Measurements from ENCODE around the gene OTOF. TPM values are rescaled to one million over a fixed set of nuclear protein-coding genes. Genes with fewer than 3 reads are reported as not detected.

The OTOF gene
- total and polyA plus RNA-seq, 2 experiments from 2014 or later, result 0.21 to 0.23 TPM

- TF ChIP-seq, protein P1, sequence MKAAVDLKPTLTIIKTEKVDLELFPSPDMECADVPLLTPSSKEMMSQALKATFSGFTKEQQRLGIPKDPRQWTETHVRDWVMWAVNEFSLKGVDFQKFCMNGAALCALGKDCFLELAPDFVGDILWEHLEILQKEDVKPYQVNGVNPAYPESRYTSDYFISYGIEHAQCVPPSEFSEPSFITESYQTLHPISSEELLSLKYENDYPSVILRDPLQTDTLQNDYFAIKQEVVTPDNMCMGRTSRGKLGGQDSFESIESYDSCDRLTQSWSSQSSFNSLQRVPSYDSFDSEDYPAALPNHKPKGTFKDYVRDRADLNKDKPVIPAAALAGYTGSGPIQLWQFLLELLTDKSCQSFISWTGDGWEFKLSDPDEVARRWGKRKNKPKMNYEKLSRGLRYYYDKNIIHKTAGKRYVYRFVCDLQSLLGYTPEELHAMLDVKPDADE (IDR thresholded peaks at IDR 0.05), result no peak
- no peak for DNase-seq (ENCODE audit: low spot score)
- H3F3A ChIP-seq (replicated peaks; ENCODE audit: low read depth), result no peaks in the 10 kb centered on the region
- no peak overlapping the region for H3K27ac ChIP-seq (ENCODE audit: low read depth)
- Mint-ChIP-seq H3K4me3 (no peak overlapping the region), H3K27ac (no peak overlapping the region), H3K36me3 (ENCODE audit: low read depth) (no peaks in the 10 kb centered on the region; the same call in 2 of the 3 replicates), H3K9me3 (no peaks in the 10 kb centered on the region; the same call in 2 of the 3 replicates), H3K4me1 (peaks cover 25% of the 10 kb centered on the region), H3K27me3 (ENCODE audit: insufficient read depth, low read depth, poor library complexity) (peaks cover 2% of the 10 kb centered on the region)
- no peak overlapping the region for H3K4me2 ChIP-seq
- H2AFZ ChIP-seq, result no peak overlapping the region
- no peaks in the 10 kb centered on the region for H4K20me1 ChIP-seq (replicated peaks; ENCODE audit: insufficient read depth)
- no peaks in the 10 kb centered on the region for H3K36me3 ChIP-seq (ENCODE audit: insufficient read depth)
- no peaks in the 10 kb centered on the region for H3K79me2 ChIP-seq (replicated peaks; ENCODE audit: insufficient read depth)
- peaks cover 14% of the 10 kb centered on the region for H3K4me1 ChIP-seq (ENCODE audit: insufficient read depth)
- peaks cover 2% of the 10 kb centered on the region; the same call in 1 of the 2 replicates for H3K9me2 ChIP-seq (ENCODE audit: insufficient read depth)
- H3K4me3 ChIP-seq, result no peak overlapping the region
- no peaks in the 10 kb centered on the region for H3K27me3 ChIP-seq (ENCODE audit: insufficient read depth)
- ATAC-seq, result no peak
These were observed 15.6 kb upstream of the OTOF start for GRCh38 chr2:26493566-26493965.

DNA sequence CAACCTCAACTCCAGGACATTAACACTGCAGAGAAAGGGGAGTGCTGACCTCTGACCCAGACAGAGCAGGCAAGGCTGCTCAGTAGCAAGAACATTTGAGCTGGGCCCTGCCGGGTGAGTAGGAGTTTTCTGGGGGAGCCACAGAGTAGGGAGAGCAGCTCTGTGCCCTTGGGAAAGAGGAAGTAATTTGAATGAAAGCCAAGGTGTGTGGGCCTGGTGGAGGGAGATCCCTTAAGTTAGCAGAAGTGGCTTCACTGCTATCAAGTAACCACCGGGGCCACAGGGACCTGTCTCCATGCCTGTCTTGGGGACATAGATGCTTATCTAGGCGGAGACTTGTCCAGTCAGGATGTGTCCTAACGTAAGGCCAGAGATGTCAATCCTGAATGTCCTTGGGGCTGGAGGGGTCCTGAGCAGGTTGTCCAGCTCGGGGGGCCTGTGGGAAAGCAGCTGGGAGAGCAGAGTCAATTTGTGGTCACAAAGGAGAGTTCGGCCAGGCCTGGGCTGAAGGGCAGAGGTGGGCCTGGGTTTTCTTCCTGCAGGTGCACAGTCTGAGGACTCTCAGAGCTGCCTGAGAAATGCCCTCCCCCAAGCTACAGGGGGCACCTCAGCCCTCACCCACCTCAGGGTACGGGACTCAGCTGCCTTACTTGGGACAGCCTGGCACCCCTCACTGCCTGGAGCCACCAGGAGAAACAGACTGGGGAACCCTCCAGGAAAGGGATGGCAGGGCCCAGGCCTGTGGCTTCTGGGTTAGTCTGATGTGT lies 15.0 kb upstream of the OTOF start:
- no peak overlapping the region for H3K4me2 ChIP-seq
- H4K20me1 ChIP-seq (replicated peaks; ENCODE audit: insufficient read depth), result no peaks in the 10 kb centered on the region
- H3K4me3 ChIP-seq, result no peak overlapping the region
- H3K9me2 ChIP-seq (ENCODE audit: insufficient read depth), result no peaks in the 10 kb centered on the region
- Mint-ChIP-seq H3K36me3 (ENCODE audit: low read depth) (no peaks in the 10 kb centered on the region; the same call in 2 of the 3 replicates), H3K4me1 (peaks cover 23% of the 10 kb centered on the region), H3K4me3 (no peak overlapping the region), H3K27ac (no peak overlapping the region), H3K9me3 (no peaks in the 10 kb centered on the region; the same call in 2 of the 3 replicates), H3K27me3 (ENCODE audit: insufficient read depth, low read depth, poor library complexity) (peaks cover 2% of the 10 kb centered on the region)
- H3F3A ChIP-seq (replicated peaks; ENCODE audit: low read depth), result no peaks in the 10 kb centered on the region
- H3K4me1 ChIP-seq (ENCODE audit: insufficient read depth), result peaks cover 11% of the 10 kb centered on the region
- no peak for ATAC-seq
- DNase-seq (ENCODE audit: low spot score), result no peak
- no peak overlapping the region for H3K27ac ChIP-seq (ENCODE audit: low read depth)
- H3K27me3 ChIP-seq (ENCODE audit: insufficient read depth), result no peaks in the 10 kb centered on the region
- no peaks in the 10 kb centered on the region for H3K36me3 ChIP-seq (ENCODE audit: insufficient read depth)
- H2AFZ ChIP-seq, result no peak overlapping the region
- H3K79me2 ChIP-seq (replicated peaks; ENCODE audit: insufficient read depth), result no peaks in the 10 kb centered on the region
- TF ChIP-seq STAT1 (IDR thresholded peaks at IDR 0.05; ENCODE audit: unreplicated experiment) (no peak), POLR2AphosphoS5 (IDR thresholded peaks at IDR 0.05; ENCODE audit: low read depth) (no peak), ZNF331 (CRISPR knock-in tag; IDR thresholded peaks at IDR 0.05; ENCODE audit: low read depth) (no peak), CREB1 (CRISPR knock-in tag; IDR thresholded peaks at IDR 0.05; ENCODE audit: low read depth) (no peak), ZNF462 (CRISPR knock-in tag; IDR thresholded peaks at IDR 0.05) (no peak), CTCF (conservative IDR thresholded peaks at IDR 0.05; ENCODE audit: low read depth in 2 of 2) (no peak), ZNF114 (CRISPR knock-in tag; IDR thresholded peaks at IDR 0.05) (no peak), NANOG (IDR thresholded peaks at IDR 0.05; ENCODE audit: borderline replicate concordance) (no peak), EZH2phosphoT487 (IDR thresholded peaks at IDR 0.05; ENCODE audit: unreplicated experiment) (no peak)

Measured in GM23338 (cell line).